Memory B cell (primary cell): Measurements from ENCODE around the gene FOXP1.

ENCODE experiments used
- ATAC-seq: fragments of 150-1000 bp; cut with Tn5 transposase; 2 replicates; pipeline ENCODE4 v1.10.0; 2021; ENCODE audit warnings: low read depth, mild to moderate bottlenecking, moderate library complexity
- DNase-seq, 2 donors: peaks; one replicate each; pipeline ENCODE4 v3.0.0; 2022; ENCODE audit warnings: low spot score in 2 of 2
- H3K27ac Mint-ChIP-seq: one replicate; pipeline ENCODE4 v1.8.0; 2022; ENCODE audit warnings: mild to moderate bottlenecking, moderate library complexity, mixed read lengths
- H3K27me3 Mint-ChIP-seq: one replicate; pipeline ENCODE4 v1.8.0; 2022; ENCODE audit warnings: mixed read lengths
- H3K36me3 Mint-ChIP-seq: one replicate; pipeline ENCODE4 v1.8.0; 2022; ENCODE audit warnings: mild to moderate bottlenecking, mixed read lengths
- H3K4me1 Mint-ChIP-seq: one replicate; pipeline ENCODE4 v1.8.0; 2022; ENCODE audit warnings: mixed read lengths
- H3K4me3 Mint-ChIP-seq: one replicate; pipeline ENCODE4 v1.8.0; 2022; ENCODE audit warnings: mild to moderate bottlenecking, moderate library complexity, mixed read lengths
- H3K9me3 Mint-ChIP-seq: one replicate; pipeline ENCODE4 v1.8.0; 2022; ENCODE audit warnings: mixed read lengths

Gene FOXP1

GRCh38 chr3:71511446-71511845, 72.1 kb downstream of the FOXP1 start:
- Mint-ChIP-seq H3K36me3 (peaks cover under 1% of the 10 kb centered on the region), H3K4me1 (peaks cover 12% of the 10 kb centered on the region), H3K9me3 (peaks cover 1% of the 10 kb centered on the region), H3K27me3 (no peaks in the 10 kb centered on the region), H3K27ac (peak overlapping the region; percentile 35), H3K4me3 (no peak overlapping the region)
- peak; percentile 37 for ATAC-seq
- no peak for DNase-seq

- Mint-ChIP-seq H3K4me1 (peaks cover 12% of the 10 kb centered on the region), H3K9me3 (peaks cover 1% of the 10 kb centered on the region), H3K27me3 (no peaks in the 10 kb centered on the region), H3K36me3 (peaks cover 3% of the 10 kb centered on the region), H3K27ac (no peak overlapping the region), H3K4me3 (no peak overlapping the region)
- ATAC-seq (no peak), DNase-seq (no peak)
Measured at GRCh38 chr3:71511037-71511436, 72.5 kb downstream of the FOXP1 start.

- Mint-ChIP-seq H3K36me3 (peaks cover 4% of the 10 kb centered on the region), H3K4me1 (peaks cover 15% of the 10 kb centered on the region), H3K27me3 (peaks cover 1% of the 10 kb centered on the region), H3K9me3 (peaks cover 1% of the 10 kb centered on the region), H3K27ac (no peak overlapping the region), H3K4me3 (no peak overlapping the region)
- DNase-seq (no peak), ATAC-seq (no peak)
Measured at GRCh38 chr3:71510510-71510909, 73.0 kb downstream of the FOXP1 start.

GRCh38 chr3:71509066-71509465, 74.5 kb downstream of the FOXP1 start:
- H3K27ac Mint-ChIP-seq: no peak overlapping the region
- DNase-seq: no peak
- H3K36me3 Mint-ChIP-seq: peaks cover 4% of the 10 kb centered on the region
- H3K27me3 Mint-ChIP-seq: peaks cover 1% of the 10 kb centered on the region
- peaks cover 1% of the 10 kb centered on the region for H3K9me3 Mint-ChIP-seq
- H3K4me1 Mint-ChIP-seq: peaks cover 18% of the 10 kb centered on the region
- no peak for ATAC-seq
- no peak overlapping the region for H3K4me3 Mint-ChIP-seq

GRCh38 chr3:71505767-71506350, 77.7 kb downstream of the FOXP1 start:
- Mint-ChIP-seq H3K27ac (no peak overlapping the region), H3K9me3 (peaks cover 1% of the 10 kb centered on the region)
- DNase-seq: no peak

DNA sequence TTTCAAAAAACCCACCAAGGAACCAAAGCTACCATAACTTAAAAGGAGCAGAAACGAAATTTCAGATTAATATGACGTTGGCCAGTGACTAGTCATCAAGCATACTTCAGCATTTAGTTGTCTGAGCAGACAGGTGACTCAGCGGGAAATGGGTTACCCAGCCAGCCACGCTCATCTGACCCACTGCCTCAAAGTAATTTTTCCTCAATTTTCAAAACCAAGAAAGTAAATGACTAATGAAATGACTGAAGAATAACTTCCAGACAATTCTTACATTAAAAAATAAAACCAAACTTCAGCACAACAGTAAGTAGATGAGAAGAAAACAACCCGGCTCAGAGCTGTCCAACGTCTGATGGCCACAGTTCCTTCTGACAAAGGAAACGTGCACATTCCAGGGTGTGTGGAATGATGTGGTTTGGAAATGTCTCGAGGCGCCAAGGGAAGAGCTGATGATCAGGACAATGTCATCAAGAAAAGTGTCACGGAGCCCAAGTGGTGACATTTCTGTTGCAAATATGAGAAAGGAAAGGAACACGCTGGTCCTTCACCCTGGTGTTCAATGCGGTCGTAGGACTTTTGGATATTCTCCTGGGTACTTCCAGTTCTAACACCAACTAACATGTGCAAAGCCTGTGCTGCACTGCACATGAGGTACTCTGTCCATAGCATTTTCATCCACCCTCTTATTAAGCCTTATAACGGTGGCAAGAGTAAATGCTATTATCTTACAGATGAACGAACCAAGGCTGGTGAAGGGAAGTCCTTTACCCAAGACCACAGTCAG, 79.1 kb downstream of the FOXP1 start:
- no peak for ATAC-seq
- DNase-seq: no peak
- Mint-ChIP-seq H3K36me3 (peaks cover 4% of the 10 kb centered on the region), H3K27me3 (peaks cover 1% of the 10 kb centered on the region), H3K27ac (no peak overlapping the region), H3K9me3 (peaks cover 1% of the 10 kb centered on the region), H3K4me3 (no peak overlapping the region), H3K4me1 (peaks cover 20% of the 10 kb centered on the region)

More at GRCh38 chr3:71505767-71506350, 77.7 kb downstream of the FOXP1 start:
- peaks cover 1% of the 10 kb centered on the region for H3K27me3 Mint-ChIP-seq
- H3K36me3 Mint-ChIP-seq: peaks cover 4% of the 10 kb centered on the region
- H3K4me1 Mint-ChIP-seq: peaks cover 14% of the 10 kb centered on the region
- H3K4me3 Mint-ChIP-seq: no peak overlapping the region
- ATAC-seq: no peak

DNA sequence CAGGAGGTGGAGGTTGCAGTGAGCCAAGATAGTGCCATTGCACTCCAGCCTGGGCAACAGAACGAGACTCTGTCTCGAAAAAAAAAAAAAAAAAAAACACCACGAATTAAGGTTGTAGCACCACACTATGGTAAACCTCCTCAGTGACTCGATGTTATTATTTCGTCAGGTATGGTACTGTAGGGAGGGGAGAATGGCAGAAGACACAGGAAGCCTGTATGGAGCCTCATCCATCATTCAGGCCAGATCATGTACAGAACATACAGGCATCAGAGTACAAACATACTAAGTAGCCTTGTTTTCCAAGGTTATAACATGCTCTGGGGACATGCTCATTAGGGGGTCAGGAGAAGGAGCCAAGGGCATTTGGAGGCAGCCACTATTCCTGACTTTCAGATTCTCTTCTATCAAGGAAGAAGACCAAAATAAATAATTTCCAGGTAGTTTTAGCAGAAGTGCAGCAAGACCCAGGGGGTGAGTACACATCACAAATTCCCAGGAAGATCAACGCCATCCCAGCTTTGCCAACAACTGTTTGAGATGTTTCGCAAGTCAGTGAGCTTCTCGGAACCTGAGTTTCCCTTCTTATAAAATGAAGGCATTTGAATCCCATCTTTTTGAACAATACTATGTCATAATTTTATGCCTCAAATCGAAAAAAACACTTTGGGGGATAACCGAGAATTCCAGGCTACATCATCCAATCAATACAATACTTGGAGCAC, 79.8 kb downstream of the FOXP1 start:
- H3K36me3 Mint-ChIP-seq: peaks cover 4% of the 10 kb centered on the region
- ATAC-seq (no peak), DNase-seq (no peak)
- peaks cover 1% of the 10 kb centered on the region for H3K9me3 Mint-ChIP-seq
- peaks cover 1% of the 10 kb centered on the region for H3K27me3 Mint-ChIP-seq
- no peak overlapping the region for H3K4me3 Mint-ChIP-seq
- no peak overlapping the region for H3K27ac Mint-ChIP-seq
- peaks cover 20% of the 10 kb centered on the region for H3K4me1 Mint-ChIP-seq

DNA sequence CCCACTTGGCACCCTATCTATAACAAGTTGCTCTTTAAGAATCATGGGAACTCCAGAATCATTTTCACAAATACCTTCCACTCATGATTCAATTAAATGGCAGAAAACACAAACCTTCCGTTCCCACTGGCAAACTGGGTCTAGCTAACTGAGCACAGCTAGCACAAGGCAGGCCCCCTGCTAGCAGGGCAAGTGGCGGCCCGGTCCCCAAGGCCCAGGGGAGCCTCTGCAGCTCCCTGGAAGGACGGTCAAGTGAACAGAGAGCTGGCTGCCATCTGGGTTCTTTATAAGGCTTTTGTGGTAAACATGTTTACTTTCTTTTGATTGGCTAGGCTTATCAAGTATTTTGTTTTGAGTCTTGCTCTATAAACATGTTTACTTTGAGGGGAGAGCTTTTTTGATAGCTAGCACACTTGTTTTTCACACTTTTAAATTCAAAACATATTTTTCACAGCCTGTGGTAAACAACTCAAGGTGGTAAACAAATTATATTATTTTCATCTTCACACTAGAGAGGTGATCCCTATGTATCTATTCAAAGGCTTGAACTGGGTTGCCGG, 81.4 kb downstream of the FOXP1 start:
- Mint-ChIP-seq H3K4me1 (peaks cover 23% of the 10 kb centered on the region), H3K4me3 (no peak overlapping the region), H3K36me3 (peaks cover 4% of the 10 kb centered on the region), H3K27me3 (peaks cover 1% of the 10 kb centered on the region), H3K27ac (no peak overlapping the region), H3K9me3 (peaks cover under 1% of the 10 kb centered on the region)
- DNase-seq (no peak), ATAC-seq (no peak)

DNA sequence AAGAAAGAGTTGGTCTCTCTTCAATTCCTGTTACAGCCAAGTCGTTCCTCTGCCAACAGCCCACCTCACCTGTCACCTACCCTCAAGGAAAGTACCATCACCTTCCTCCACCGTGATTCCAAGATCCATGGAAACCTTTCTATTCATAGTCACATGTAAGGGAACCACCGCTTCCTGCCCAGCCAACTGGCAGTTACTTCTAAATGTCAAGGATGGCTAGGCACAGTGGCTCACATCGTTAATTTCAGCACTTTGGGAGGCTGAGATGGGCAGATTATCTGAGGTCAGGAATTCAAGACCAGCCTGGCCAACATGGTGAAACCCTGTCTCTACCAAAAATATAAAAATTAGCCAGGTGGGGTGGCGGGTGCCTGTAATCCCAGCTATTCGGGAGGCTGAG, 82.8 kb downstream of the FOXP1 start:
- Mint-ChIP-seq H3K27ac (no peak overlapping the region), H3K4me3 (no peak overlapping the region)
- no peak for ATAC-seq

DNA sequence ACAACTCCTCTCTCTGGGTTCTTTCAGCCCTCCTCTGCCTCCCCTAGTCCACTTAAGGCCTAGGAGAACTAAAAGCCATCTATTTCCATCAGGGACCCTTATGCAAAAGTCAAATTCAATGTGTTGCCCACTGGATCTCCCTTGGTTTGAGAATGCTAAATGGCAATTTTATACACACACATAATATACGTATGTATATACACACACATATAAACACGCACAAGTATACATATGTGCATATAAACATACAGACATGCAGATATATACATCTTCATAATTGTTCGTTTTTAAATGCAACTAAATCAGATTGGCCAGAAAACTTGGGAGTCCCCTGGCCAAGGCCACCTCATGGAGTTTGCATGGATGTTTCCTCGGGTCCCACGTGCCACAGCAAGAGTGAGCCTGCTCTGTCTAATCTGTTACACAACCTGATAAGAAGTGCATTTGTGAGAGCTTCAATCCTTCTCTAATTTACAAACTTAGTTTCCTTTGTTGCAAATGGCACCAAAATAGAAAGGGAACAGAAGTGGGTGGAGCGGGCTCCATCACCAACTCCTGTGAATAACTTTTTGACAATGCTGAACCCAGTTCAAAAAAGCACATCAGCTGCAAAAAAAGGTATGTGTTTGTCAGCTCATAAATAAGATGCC, 84.2 kb downstream of the FOXP1 start:
- H3K27ac Mint-ChIP-seq: no peak overlapping the region
- ATAC-seq (no peak), DNase-seq (no peak)
- peaks cover 2% of the 10 kb centered on the region for H3K36me3 Mint-ChIP-seq
- no peak overlapping the region for H3K4me3 Mint-ChIP-seq
- no peaks in the 10 kb centered on the region for H3K9me3 Mint-ChIP-seq
- peaks cover 21% of the 10 kb centered on the region for H3K4me1 Mint-ChIP-seq
- H3K27me3 Mint-ChIP-seq: no peaks in the 10 kb centered on the region

More for the DNA sequence above, 82.8 kb downstream of the FOXP1 start:
- Mint-ChIP-seq H3K4me1 (peaks cover 24% of the 10 kb centered on the region), H3K36me3 (peaks cover 3% of the 10 kb centered on the region), H3K9me3 (no peaks in the 10 kb centered on the region), H3K27me3 (peaks cover 1% of the 10 kb centered on the region)
- DNase-seq: no peak

DNA sequence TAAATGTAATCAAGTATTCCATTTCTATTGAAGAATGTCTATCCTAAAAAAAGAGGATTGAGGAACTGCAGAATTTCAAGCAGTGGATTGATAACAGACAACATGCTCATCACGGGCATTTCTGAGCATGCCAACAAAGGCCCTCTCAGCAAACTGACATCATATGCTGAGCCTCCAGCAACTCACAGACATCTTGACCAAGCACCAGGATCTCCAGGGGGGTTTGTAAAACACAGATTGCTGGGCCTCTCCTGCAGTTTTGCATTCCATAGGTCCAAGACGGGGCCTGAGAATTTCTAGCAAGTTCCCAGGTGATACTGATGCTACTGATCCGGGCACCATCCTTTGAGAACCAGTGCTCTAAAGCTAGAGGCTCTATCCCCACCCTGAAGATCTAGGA, 85.0 kb downstream of the FOXP1 start:
- Mint-ChIP-seq H3K27me3 (no peaks in the 10 kb centered on the region), H3K4me3 (no peak overlapping the region), H3K9me3 (no peaks in the 10 kb centered on the region), H3K36me3 (peaks cover 2% of the 10 kb centered on the region), H3K4me1 (peaks cover 23% of the 10 kb centered on the region), H3K27ac (no peak overlapping the region)
- DNase-seq (no peak), ATAC-seq (no peak)

DNA sequence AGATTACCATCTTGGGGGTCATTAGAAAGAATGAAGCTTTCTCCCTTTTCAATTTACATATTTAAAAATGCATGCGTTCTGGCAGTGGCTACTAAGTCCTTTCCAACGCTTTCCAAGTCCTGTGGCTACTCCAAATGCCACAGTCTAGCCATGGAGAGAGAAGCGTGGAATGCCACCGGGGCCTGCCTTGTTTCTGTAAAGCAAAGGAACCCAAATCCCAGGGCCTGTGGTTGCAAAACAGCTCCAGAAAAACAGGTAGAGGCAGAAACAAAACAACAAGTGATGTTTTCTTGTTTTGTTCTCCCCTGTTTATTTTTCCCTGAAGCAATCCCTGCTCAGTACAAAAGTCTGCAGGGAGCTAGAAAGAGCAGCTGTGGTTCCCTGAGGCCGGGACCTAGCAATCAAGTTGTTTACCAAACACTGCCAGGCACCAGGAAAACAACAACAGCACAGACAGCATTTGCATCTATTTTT, 85.5 kb downstream of the FOXP1 start:
- Mint-ChIP-seq H3K27me3 (no peaks in the 10 kb centered on the region), H3K9me3 (no peaks in the 10 kb centered on the region), H3K4me1 (peaks cover 26% of the 10 kb centered on the region), H3K4me3 (no peak overlapping the region), H3K36me3 (peaks cover 2% of the 10 kb centered on the region), H3K27ac (no peak overlapping the region)
- ATAC-seq (no peak), DNase-seq (no peak)

DNA sequence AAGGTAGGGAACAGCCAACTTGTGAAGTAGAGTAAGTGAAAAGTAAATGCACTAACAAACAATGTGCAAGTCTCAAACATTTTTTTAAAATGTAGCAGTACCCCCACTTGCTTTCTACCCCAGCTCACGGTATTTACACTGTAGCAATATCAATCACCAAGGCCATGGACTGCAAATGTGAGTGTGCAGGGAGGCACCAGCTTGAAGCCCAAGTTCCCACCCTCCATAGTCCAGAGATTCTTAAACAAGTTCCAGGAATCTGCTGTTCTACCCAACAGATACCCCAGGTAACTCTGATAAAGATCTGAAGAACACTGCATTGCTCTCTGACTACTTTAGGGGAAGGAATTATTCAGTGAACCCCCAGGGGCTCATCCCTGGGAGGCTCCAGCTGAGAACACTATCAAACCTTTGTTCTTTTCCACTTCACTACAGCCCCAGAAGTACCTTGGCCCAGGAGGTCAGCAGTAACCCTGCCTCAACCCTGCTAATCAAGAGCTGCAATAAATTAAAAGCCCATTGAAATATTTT, 86.1 kb downstream of the FOXP1 start:
- no peak overlapping the region for H3K4me3 Mint-ChIP-seq
- H3K27me3 Mint-ChIP-seq: no peaks in the 10 kb centered on the region
- H3K36me3 Mint-ChIP-seq: peaks cover 4% of the 10 kb centered on the region
- no peak for ATAC-seq
- H3K27ac Mint-ChIP-seq: no peak overlapping the region
- DNase-seq: no peak
- peaks cover 3% of the 10 kb centered on the region for H3K9me3 Mint-ChIP-seq
- H3K4me1 Mint-ChIP-seq: peaks cover 24% of the 10 kb centered on the region
